ENCODE measurements around the gene RAP2B.
A peak's percentile ranks its signal among the peaks of the same experiment; 100 is the strongest.
"Not testable (repeated sequence)": the region's sequence is repeated elsewhere in the genome, so short reads cannot be mapped to it uniquely, and the experiment has no call there.

The RAP2B gene

GRCh38 chr3:153161714-153162512, at the start of gene RAP2B:
TSS of gene RAP2B (plus strand) at chr3:153162226. CDS start at chr3:153162694, 468 bp downstream.
- DNase-seq (ENCODE audit: low read depth in 2 of 2): peak; percentile 98

GRCh38 chr3:153113541-153113940, 48.5 kb upstream of the RAP2B start:
- no peak for DNase-seq (ENCODE audit: low read depth in 2 of 2)

DNA sequence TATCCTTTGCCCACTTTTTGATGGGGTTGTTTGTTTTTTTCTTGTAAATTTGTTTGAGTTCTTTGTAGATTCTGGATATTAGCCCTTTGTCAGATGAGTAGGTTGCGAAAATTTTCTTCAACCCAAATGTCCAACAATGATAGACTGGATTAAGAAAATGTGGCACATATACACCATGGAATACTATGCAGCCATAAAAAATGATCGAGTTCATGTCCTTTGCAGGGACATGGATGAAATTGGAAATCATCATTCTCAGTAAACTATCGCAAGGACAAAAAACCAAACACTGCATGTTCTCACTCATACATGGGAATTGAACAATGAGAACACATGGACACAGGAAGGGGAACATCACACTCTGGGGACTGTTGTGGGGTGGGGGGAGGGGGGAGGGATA, 47.8 kb upstream of the RAP2B start:
- DNase-seq (ENCODE audit: low read depth in 2 of 2): not testable (repeated sequence)

- DNase-seq (ENCODE audit: low read depth in 2 of 2): no peak
These were observed 46.7 kb upstream of the RAP2B start for GRCh38 chr3:153115326-153115725.

- no peak for DNase-seq (ENCODE audit: low read depth in 2 of 2)
These were observed 34.2 kb upstream of the RAP2B start for GRCh38 chr3:153127788-153128187.

- DNase-seq (ENCODE audit: low read depth in 2 of 2): no peak
These were observed 32.6 kb upstream of the RAP2B start for GRCh38 chr3:153129426-153129825.

- DNase-seq (ENCODE audit: low read depth in 2 of 2): no peak
These were observed 32.2 kb upstream of the RAP2B start for GRCh38 chr3:153129866-153130265.

GRCh38 chr3:153130312-153130977, 31.6 kb upstream of the RAP2B start:
- no peak for DNase-seq (ENCODE audit: low read depth in 2 of 2)

DNA sequence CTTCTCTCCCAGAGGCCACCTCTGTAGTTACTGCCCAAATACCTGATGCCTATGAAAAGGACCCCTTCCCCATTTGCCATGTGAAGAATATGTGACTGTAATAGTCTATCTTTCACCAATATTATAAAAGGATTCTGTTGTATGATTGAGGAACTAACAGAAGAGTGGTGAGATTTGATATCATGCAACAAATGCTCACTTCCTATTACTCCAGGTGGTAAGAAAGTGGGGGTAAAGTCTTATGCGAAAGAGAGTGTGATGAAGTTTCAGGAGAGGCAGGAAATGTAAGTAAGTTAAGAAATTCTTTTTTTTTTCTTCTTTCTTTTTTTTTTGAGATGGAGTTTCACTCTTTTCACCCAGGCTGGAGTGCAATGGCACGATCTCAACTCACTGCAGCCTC, 24.4 kb upstream of the RAP2B start:
- no peak for DNase-seq (ENCODE audit: low read depth in 2 of 2)

GRCh38 chr3:153138276-153139210, 23.5 kb upstream of the RAP2B start:
- peak; percentile 35 to 60 for DNase-seq (ENCODE audit: low read depth in 2 of 2)

- no peak for DNase-seq (ENCODE audit: low read depth in 2 of 2)
These were observed 19.1 kb upstream of the RAP2B start for GRCh38 chr3:153142961-153143360.

GRCh38 chr3:153144071-153144470, 18.0 kb upstream of the RAP2B start:
- DNase-seq (ENCODE audit: low read depth in 2 of 2): no peak

GRCh38 chr3:153144779-153145178, 17.2 kb upstream of the RAP2B start:
- DNase-seq (ENCODE audit: low read depth in 2 of 2): no peak

DNA sequence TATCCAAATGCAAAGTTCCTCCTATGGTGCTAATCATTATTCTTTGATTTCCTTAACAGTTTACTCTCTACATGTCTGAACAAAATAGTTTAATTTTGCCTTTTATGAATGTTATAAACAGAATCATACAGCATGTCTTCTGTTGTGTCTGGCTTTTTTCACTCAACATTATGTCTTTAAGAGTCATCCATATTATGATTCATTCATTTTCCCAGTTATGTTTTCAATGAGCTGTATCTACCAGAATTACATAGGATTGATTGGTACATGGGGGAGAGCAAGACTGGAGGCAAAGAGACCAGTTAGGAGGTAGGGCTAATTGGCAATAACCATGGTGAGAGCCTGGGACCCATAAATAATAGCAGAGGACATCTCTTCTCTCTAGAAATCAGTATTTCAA, 16.6 kb upstream of the RAP2B start:
- no peak for DNase-seq (ENCODE audit: low read depth in 2 of 2)

- no peak for DNase-seq (ENCODE audit: low read depth in 2 of 2)
These were observed 15.6 kb upstream of the RAP2B start for GRCh38 chr3:153146191-153147053.

- DNase-seq (ENCODE audit: low read depth in 2 of 2): no peak
These were observed 11.0 kb upstream of the RAP2B start for GRCh38 chr3:153150991-153151390.

- DNase-seq (ENCODE audit: low read depth in 2 of 2): not testable (repeated sequence)
These were observed 6.2 kb upstream of the RAP2B start for GRCh38 chr3:153155786-153156185.

- no peak for DNase-seq (ENCODE audit: low read depth in 2 of 2)
These were observed 3.8 kb upstream of the RAP2B start for GRCh38 chr3:153158189-153158588.

- no peak for DNase-seq (ENCODE audit: low read depth in 2 of 2)
These were observed 2.9 kb upstream of the RAP2B start for GRCh38 chr3:153158961-153159735.

- no peak for DNase-seq (ENCODE audit: low read depth in 2 of 2)
These were observed 2.1 kb upstream of the RAP2B start for GRCh38 chr3:153159771-153160397.

Measured in stimulated activated CD4-positive, alpha-beta T cell treated with anti-CD3 and anti-CD28 coated beads, Interleukin-4, amount 100 ng/mL, for 48 hours (primary cell).